NCI-H1436 (cell line): Measurements from ENCODE around the gene POU2F2.

Experiments
- DNase-seq: peaks from one replicate; lab custom pipeline; 2025; lab: John Stamatoyannopoulos, UW

POU2F2 gene

DNA sequence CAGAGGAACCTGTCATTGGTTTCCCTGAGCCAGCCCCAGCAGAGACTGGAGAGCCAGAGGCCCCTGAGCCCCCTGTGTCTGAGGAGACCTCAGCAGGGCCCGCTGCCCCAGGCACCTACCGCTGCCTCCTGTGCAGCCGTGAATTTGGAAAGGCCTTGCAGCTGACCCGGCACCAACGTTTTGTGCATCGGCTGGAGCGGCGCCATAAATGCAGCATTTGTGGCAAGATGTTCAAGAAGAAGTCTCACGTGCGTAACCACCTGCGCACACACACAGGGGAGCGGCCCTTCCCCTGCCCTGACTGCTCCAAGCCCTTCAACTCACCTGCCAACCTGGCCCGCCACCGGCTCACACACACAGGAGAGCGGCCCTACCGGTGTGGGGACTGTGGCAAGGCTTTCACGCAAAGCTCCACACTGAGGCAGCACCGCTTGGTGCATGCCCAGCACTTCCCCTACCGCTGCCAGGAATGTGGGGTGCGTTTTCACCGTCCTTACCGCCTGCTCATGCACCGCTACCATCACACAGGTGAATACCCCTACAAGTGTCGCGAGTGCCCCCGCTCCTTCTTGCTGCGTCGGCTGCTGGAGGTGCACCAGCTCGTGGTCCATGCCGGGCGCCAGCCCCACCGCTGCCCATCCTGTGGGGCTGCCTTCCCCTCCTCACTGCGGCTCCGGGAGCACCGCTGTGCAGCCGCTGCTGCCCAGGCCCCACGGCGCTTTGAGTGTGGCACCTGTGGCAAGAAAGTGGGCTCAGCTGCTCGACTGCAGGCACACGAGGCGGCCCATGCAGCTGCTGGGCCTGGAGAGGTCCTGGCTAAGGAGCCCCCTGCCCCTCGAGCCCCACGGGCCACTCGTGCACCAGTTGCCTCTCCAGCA, 52.1 kb downstream of the POU2F2 start:
- no peak for DNase-seq

DNA sequence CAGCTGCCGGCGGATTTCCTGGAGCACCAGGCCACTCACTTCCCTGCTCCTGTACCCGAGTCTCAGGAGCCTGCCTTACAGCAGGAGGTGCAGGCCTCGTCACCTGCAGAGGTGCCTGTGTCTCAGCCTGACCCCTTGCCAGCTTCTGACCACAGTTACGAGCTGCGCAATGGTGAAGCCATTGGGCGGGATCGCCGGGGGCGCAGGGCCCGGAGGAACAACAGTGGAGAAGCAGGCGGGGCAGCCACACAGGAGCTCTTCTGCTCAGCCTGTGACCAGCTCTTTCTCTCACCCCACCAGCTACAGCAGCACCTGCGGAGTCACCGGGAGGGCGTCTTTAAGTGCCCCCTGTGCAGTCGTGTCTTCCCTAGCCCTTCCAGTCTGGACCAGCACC, 53.0 kb downstream of the POU2F2 start:
- DNase-seq, result no peak

DNA sequence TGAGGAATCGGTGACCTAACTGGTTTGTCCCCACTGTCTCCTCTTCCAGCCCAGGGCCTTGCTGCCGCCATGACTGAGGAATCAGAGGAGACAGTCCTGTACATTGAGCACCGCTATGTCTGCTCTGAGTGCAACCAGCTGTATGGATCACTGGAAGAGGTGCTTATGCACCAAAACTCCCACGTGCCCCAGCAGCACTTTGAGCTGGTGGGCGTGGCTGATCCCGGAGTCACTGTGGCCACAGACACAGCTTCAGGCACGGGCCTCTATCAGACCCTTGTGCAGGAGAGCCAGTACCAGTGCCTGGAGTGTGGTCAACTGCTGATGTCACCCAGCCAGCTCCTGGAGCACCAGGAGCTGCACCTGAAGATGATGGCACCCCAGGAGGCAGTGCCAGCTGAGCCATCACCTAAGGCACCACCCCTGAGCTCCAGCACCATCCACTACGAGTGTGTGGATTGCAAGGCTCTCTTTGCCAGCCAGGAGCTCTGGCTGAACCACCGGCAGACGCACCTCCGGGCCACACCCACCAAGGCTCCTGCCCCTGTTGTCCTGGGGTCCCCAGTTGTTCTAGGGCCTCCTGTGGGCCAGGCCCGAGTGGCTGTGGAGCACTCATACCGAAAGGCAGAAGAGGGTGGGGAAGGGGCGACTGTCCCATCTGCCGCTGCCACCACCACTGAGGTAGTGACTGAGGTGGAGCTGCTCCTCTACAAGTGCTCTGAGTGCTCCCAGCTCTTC, 53.5 kb downstream of the POU2F2 start:
- DNase-seq, result no peak

DNA sequence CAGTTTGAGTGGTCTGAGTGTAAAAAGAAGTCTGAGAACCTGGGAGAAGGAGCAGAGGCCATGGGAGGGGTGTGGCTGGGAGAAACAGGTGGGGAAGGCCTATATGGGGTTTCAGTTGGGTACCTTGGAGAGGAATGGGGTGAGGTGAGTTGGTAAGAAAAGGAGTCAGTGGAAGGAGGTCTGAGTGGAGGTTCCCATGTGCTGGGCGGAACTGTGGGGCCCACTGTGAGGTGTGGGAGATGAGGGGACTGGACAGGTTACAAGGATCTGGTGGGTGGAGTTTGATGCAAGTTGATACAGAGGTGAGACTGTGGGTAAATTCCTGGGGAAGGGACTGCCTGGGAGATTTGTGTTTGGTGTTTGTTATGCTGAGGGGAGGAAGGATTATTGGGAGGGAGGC, 54.2 kb downstream of the POU2F2 start:
- no peak for DNase-seq

DNA sequence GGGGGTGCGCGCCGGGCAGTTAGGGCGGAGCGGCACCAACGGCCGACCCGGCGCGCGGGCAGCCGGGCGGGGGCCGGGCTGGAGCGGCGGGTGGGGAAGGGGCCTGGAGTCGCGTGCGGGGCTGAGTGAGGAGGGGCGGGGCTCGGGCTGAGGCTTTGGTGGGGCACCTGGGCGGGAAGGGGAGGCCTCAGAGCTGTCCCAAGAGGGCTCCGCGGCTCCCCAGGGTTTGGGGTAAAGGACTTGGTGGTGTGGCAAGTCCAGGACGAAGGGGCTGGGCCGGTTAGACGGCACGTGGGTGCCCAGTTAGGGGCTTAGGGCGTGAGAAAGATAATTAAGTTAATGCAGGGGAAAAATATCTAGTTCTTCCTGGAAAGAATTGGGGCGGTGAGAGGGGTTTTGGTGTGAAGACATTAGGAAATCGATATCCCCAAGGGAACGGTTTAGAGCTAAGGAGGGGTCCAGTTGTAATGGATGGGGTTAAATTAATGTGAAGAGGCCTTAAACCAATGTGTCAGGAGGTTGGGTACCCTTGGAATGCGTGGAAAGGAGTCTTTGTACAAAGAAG, 55.8 kb downstream of the POU2F2 start:
- peak; percentile 51 for DNase-seq

DNA sequence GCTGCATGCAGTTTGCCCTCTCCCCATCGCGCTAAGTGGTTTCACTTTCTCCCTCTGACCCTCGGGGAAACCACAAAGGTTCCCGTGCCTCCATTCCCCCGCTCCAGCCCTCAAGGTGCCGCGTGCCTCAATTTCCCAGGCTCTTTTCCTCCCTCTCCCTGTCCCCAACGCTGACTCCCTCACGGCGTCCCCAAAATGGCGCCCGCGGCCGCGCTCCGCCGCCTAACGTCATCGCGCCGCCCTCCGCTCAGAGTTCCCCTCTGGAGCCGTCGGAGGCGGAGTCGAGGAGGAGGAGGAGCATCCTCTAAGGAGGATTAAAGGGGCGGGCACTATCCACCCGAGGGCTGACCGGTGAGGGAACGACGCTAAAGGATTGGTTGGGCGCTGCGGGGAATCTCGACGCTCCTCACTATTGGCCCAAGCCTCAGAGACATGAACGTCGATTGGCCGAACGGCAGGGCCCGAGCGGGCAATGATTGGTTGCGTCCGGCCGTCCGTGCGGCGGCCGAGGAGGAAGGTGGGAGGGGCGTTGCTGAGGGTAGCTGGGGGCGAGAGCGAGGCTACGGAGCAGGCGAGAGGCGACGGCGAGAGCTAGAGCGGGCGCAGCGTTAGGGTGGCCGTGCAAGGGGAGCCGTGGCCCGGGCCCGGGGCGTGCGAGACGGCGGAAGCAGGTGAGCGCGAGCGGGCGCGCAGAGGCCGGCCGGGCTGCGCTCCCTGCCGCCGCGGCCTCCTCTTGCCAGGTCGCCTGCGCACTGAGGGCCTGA, 56.4 kb downstream of the POU2F2 start, which contains the start of gene ZNF574:
TSS of gene ZNF574 (plus strand) at position 551 of the 764 bp plus-strand sequence. CDS start 2,441 bp downstream, outside the sequence.
- DNase-seq, result peak; percentile 99

DNA sequence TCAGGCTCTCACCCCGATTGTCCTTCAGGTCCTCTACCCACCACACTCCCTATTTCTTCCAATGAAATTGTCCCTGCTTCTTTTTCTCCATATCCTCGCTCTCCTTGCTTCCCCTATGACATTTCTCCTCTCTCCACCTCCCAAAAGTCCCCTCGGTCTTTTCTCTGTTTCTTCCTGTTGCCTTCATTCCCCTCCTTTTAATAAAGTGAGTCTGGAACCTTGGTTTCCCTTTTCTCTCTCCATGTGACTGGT, 57.0 kb downstream of the POU2F2 start:
- DNase-seq, result no peak

DNA sequence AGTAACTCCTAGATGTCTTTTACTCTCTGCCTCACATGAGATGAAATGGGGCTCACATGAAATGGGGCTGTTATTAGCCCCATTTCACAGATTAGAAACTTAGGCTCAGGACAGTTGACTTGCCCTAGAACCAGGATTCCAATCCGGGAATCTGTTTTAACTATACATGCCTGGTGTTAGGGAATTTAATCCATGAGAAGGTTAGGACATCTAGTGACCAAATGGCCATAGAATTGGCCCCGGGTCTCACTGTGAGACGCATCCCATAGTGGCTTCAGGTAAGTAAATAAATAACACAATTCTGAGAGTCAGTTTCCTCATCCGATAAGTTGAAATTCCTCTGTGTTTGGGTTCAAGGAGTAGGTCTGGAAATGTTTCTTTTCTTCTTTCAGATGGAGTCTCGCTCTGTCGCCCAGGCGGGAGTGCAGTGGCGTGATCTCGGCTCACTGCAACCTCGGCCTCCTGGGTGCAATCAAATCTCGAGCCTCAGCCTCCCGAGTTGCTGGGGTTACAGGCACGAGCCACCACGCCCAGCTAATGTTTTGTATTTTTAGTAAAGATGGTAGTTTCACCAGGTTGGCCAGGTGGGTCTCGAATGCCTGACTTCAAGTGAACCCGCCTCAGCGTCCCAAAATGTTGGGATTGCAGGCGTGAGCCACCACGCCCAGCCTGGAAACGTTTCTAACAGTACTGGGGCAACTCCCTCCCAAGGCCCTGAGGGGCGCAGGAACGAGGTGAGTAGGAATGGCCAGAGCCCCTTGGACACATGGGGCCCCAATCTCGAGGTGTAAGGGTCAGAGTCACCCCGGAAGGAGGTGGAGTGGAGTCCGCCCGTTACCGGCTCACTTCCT, 57.5 kb downstream of the POU2F2 start:
- no peak for DNase-seq

DNA sequence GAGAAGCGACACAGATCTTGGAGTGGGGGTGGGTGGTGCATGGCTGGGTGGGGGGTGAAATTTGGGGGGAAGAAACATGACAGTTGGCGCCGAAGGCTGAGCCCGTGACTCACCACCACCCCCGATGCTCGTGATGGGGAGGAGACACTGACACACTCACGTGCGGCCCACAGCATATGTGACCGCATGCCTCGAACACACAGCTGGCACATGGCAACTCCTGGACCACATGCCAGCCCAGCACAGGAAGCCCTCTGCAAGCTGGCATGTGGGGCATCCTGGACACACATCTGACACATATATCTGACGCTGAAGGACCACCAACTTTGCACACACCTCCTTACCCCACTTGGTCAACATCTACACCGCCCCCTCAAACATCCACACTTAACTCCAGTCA, 61.0 kb downstream of the POU2F2 start:
- DNase-seq, result no peak

DNA sequence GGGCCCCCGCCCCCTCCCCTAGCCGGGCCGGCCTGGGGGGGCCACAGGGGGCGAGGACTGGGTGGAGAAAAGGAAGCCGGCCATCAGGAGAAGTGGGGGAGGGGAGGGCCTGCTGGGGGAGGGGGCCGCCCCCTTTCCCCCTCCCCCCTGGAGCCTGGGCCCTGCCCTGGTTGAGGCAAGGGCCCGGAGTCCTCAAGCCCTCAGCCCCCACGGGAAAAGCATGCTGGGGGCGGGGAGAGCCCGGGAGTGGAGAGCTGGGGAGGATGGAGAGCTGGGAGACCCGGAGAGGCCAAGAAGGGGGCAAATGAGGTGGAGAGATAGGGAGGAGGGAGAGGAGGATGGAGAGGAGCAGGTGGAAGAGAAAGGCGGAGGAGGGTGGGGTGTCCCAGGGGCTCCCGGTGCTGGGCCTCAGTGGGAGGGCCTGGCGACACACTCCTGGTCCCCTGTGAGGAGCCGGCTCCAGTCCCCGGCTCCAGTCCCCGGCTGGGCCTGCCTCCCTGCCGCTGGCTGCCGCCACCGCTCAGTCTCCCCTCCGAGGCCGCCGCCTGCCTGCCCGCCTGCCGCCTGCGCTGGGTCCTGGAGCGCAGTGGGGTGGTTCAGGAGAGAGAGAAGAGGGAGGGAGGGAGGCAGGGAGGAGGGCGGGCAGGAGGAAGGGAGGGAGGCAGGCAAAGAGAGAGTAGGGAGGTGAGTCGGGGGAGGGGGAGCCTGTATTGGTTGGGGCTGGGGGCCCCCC, 62.5 kb downstream of the POU2F2 start, which contains the start of gene GRIK5:
TSS of gene GRIK5 (minus strand) at position 588 of the 733 bp plus-strand sequence. CDS start 4,436 bp downstream, outside the sequence.
- peak; percentile 40 for DNase-seq

DNA sequence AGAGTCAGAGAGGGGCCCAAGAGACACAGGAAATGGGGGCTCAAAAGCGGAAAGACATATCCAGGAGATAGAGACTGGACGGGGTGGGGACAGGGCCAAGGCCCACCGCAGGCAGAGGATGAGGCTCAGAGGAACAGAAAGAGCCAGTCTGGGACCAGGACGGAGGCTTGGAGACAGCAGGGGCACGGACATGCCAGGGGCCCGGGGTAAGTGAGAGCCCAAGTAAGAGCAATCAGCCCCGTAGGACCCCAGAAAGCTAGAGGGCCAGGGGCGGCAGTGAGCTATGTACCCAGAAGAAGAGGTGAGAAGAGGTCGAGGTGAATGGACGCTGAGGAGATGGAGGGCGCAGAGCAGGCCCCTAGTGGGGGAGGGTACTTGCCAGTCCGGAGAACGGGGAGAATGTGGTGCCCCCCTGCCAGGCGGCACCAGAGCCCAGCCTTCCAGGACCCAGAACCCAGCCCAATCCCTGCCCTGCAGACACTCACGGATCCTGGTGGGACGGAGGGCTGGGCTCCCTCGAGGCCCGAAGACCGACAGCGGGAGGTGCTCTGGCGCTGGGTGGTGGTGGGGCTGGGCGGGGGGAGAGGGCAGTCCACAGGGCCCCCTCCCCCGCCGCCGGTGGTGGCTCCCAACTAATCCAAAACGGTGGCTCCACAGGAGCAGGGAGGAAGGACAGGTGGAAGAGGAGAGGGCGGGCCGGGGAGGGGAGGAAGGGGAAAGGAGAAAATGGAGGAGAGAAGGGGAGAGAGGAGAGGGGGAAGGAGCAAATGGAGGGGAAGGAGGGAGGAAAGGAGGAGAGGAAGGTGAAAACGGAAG, 63.3 kb downstream of the POU2F2 start:
- no peak for DNase-seq

DNA sequence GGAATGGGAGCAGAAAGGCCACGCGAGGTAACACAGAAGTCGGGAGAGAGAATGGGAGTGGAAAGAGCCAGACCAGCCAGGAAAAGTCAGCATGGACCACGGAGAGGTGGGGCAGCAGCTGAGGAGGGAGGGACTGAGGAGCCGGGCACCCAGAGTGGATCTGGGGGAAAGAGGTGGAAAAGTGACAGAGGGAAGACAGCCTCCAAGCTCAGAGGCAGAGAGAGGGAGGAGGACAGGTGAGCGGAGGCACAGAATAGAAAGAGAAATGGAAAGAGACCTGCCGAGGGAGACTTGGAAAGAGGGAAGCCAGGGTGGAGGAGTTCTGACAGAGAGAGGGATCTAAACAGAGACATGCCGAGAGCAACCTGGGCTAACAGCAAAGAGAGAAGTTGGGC, 63.9 kb downstream of the POU2F2 start:
- DNase-seq, result no peak

DNA sequence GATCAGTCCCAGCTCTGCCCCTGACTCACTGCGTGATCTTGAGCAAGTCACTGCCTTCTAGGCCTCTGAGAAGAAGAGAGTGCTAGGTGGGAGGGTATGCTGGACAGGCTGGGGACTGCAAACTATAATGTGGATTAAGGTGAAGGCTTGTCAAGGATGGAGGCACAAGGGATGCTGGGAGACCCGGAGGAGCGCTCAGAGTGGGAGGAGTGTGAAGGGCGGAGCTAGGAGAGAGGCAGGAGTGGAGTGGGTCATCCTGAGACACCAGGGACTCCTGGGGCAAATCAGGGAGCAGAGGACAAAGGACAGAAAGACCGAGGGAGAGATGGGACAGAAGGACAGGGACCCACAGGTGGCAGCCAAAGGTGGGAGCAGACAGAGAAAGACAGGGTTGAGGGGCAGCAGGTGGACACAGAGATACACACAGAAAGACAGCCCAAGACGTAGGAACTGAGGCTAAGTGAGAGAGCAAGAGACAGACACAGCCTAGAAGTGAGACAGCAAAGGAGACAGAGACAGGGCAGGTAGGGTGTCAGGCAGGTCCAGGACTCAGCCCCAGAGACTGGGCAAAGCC, 64.8 kb downstream of the POU2F2 start:
- no peak for DNase-seq

DNA sequence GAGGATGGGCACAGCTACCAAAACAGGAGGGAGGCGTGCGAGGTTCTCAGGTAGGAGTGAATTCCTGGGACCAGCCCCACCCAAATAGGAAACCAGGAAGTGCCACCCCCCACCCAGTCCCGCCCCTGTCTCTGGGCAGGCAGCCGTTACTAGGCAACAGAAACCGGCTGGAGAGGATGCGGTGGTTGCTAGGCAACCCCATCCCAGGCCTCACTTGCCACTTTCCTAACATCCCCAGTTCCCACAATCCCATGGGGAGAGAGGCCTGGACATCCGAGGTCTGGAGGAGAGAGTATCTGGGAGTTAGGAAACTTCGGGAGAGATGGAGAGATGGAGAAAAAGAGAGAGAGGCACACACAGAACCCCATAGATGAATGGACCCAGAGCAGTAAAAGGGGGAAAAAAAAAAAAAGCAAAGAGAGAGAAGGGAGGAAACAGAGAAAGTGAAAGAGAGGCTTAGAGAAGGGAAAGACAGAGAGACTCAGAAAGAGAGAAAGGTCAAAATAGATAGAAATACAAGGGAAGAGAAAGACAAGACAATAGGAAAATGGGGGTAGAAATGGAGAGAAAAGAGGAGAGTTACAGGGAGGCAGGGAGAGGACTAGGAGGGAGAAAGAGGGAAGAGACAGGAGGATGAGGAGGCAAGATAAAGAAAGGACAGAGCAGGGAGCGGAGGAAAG, 66.0 kb downstream of the POU2F2 start:
- DNase-seq, result peak; percentile 44

DNA sequence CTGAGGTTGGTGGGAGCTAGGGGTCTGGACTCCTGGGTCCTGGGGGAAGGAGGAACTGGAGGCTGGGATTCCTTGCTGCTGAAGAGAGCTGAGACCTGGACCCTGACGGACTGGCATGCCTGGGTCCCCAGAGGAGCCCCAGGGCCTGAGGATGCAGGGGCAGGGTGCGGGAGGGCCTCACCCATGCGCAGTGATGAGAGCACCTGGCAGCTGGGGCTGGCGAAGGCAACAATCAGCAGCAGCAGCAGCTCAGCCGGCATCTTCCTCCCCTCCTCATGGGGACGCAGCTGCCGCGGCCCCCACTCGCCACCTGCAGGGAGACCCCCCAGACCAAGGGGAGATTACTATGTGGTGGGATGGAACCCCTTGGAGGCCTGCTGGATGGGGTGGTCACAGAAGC, 66.7 kb downstream of the POU2F2 start:
- DNase-seq, result no peak

DNA sequence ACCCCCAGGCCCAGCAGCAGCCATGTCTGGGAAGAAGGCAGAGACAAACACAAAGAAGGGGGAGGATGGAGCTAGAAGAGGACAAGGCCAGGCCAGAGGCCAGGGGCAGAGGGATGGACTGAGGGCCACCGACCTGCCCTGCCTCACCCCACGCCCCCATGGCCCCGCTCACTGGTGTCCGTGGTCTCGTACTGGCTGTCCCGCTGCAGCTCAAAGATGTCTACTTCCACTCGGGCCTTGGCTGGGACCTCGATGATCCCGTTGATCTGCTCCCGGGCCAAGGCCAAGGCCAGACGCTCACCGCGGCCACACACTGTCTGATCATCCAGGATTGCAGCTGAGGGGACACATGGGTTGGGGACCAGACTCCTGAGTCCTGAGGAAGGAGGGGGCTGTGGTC, 67.2 kb downstream of the POU2F2 start:
- no peak for DNase-seq

DNA sequence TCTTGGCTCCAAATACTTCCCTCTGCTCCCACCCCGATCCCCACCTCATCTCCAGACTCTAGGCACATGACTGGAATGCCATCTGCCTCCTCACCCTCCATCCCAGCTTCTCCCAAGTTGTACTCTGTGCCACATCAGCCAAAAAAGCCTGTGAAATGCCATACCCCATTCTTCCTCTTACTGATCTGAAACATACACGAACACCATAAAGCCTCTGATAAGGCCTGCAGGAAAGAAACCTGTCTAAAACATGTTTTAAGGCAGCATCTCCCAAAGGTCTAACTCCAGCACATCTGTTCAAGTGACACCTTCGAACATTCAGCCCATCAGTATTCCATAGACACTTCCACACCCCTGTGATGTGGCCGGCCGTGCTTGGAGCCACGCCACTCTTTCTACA, 67.8 kb downstream of the POU2F2 start:
- no peak for DNase-seq

DNA sequence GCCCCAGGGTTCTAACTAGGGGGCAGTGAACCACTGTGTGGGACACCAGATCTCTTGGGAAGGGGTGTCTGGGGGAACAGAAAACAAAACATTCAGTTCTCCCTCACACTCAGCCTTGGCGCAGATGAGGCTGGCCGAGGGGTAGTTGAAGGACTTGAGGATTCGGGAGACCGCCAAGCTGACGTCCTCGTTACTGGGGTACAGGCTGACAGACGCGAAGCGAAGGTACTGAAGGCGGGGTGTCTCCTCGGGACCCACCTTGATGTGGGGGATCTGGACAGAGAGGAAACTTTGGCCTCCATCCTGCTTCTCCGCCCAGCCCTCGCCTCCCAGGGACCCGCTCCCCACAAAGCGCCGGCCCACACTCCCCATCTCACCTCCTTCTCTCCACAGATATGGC, 69.9 kb downstream of the POU2F2 start:
- DNase-seq, result no peak

DNA sequence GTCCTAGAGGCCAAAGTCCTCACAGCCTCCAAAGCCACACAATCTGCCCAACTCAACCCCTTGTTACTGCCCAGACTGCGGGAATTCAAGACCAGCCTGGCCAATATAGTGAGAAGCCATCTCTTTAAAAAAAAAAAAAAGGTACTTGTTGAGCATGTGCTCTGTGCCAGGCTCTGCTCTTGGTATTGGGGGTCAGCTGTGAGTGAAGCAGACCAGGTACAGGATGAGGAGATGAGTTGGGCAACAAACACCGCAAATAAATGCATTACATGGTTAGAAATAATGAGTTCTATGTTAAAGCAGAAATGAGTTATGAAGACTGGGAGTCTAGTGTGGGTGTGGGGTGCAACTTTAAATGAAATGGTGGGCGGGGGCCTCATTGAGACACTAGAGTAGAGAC, 72.1 kb downstream of the POU2F2 start:
- DNase-seq, result no peak
